ENCODE data around the gene AMMECR1. TPM values are rescaled to one million over a fixed set of nuclear protein-coding genes. Genes with fewer than 3 reads are reported as not detected.

AMMECR1 gene
- total RNA-seq, 4 donors from 2014 or later, result 7.4 to 10.0 (median 8.2) TPM

- no peak for DNase-seq
- Histone ChIP-seq H3K27me3 (no peaks in the 10 kb centered on the region), H3K4me3 (no peak overlapping the region), H3K36me3 (no peaks in the 10 kb centered on the region), H3K4me1 (no peaks in the 10 kb centered on the region), H3K9me3 (no peaks in the 10 kb centered on the region), H3K27ac (no peak overlapping the region)
- no peak for TF ChIP-seq CTCF (IDR thresholded peaks at IDR 0.05)
- no peak for TF ChIP-seq POLR2A (IDR thresholded peaks at IDR 0.05)
Measured at GRCh38 chrX:110326712-110327111, 8.8 kb upstream of the AMMECR1 start.

- Histone ChIP-seq H3K27me3 (no peaks in the 10 kb centered on the region), H3K36me3 (no peaks in the 10 kb centered on the region), H3K27ac (no peak overlapping the region), H3K9me3 (no peaks in the 10 kb centered on the region), H3K4me3 (no peak overlapping the region), H3K4me1 (no peaks in the 10 kb centered on the region)
- TF ChIP-seq POLR2A (IDR thresholded peaks at IDR 0.05), result no peak
- no peak for TF ChIP-seq CTCF (IDR thresholded peaks at IDR 0.05)
- no peak for DNase-seq
Measured at GRCh38 chrX:110322603-110323002, 4.7 kb upstream of the AMMECR1 start.

GRCh38 chrX:110321670-110322069 lies 3.8 kb upstream of the AMMECR1 start:
- TF ChIP-seq CTCF (IDR thresholded peaks at IDR 0.05) (no peak), POLR2A (IDR thresholded peaks at IDR 0.05) (no peak)
- Histone ChIP-seq H3K27me3 (no peaks in the 10 kb centered on the region), H3K9me3 (no peaks in the 10 kb centered on the region), H3K4me3 (no peak overlapping the region), H3K4me1 (no peaks in the 10 kb centered on the region), H3K27ac (no peak overlapping the region), H3K36me3 (no peaks in the 10 kb centered on the region)
- no peak for DNase-seq

GRCh38 chrX:110321081-110321480 lies 3.2 kb upstream of the AMMECR1 start:
- Histone ChIP-seq H3K4me1 (no peaks in the 10 kb centered on the region), H3K27ac (no peak overlapping the region), H3K4me3 (no peak overlapping the region), H3K27me3 (no peaks in the 10 kb centered on the region), H3K36me3 (no peaks in the 10 kb centered on the region), H3K9me3 (no peaks in the 10 kb centered on the region)
- DNase-seq, result no peak
- no peak for TF ChIP-seq POLR2A (IDR thresholded peaks at IDR 0.05)
- TF ChIP-seq CTCF (IDR thresholded peaks at IDR 0.05), result no peak

- Histone ChIP-seq H3K27me3 (no peaks in the 10 kb centered on the region), H3K27ac (no peak overlapping the region), H3K4me1 (no peaks in the 10 kb centered on the region), H3K36me3 (no peaks in the 10 kb centered on the region), H3K4me3 (no peak overlapping the region), H3K9me3 (no peaks in the 10 kb centered on the region)
- no peak for DNase-seq
- TF ChIP-seq CTCF (IDR thresholded peaks at IDR 0.05) (no peak), POLR2A (IDR thresholded peaks at IDR 0.05) (no peak)
Measured at GRCh38 chrX:110320381-110320987, 2.6 kb upstream of the AMMECR1 start.

GRCh38 chrX:110318664-110318968 lies 731 bp upstream of the AMMECR1 start:
- Histone ChIP-seq H3K27ac (peak overlapping the region; percentile 81 to 91 (median 84)), H3K27me3 (no peaks in the 10 kb centered on the region), H3K9me3 (no peaks in the 10 kb centered on the region), H3K36me3 (no peaks in the 10 kb centered on the region), H3K4me3 (peak overlapping the region; percentile 57 to 93 (median 84)), H3K4me1 (no peaks in the 10 kb centered on the region)
- no peak for TF ChIP-seq POLR2A (IDR thresholded peaks at IDR 0.05)
- TF ChIP-seq CTCF (IDR thresholded peaks at IDR 0.05), result no peak
- DNase-seq, result no peak
